Fibroblast of pulmonary artery (primary cell): ENCODE data around the gene CTNNA3.

Source experiments
- DNase-seq: peaks from one replicate; pipeline ENCODE4 v3.0.0-alpha.2; 2010; ENCODE audit warnings: low read depth
- H3K4me3 ChIP-seq: replicated peaks from 2 replicates; pipeline ENCODE4 v1.5.1; 2011; ENCODE audit warnings: low read depth, mild to moderate bottlenecking, control low read depth, low read length, moderate library complexity
- TF ChIP-seq, protein P1 (sequence below): IDR thresholded peaks from 2 replicates; pipeline ENCODE4 v1.5.1; 2011; ENCODE audit warnings: mild to moderate bottlenecking, control low read depth, low read length, inconsistent platforms; ENCODE audit errors: missing control alignments

CTNNA3 gene

DNA sequence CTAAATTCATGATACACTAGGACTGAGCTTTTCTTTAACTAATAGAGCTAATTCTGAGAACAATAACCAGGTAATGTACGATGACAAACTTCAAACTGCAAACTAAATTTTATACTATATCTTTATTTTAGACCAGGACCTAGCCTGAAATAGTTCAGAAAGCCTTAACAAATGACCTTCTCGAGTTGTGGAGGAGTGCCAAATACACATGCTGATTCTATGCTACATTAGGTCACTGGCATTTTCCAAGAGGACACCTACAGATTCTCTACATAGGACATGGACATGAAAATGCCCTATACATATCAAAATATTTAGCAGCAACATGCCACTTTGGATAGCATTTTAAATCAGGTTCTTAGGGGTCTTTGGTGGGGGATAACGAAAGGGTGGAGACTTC is 814.2 kb downstream of the CTNNA3 start:
- no peak for DNase-seq
- TF ChIP-seq, protein P1, sequence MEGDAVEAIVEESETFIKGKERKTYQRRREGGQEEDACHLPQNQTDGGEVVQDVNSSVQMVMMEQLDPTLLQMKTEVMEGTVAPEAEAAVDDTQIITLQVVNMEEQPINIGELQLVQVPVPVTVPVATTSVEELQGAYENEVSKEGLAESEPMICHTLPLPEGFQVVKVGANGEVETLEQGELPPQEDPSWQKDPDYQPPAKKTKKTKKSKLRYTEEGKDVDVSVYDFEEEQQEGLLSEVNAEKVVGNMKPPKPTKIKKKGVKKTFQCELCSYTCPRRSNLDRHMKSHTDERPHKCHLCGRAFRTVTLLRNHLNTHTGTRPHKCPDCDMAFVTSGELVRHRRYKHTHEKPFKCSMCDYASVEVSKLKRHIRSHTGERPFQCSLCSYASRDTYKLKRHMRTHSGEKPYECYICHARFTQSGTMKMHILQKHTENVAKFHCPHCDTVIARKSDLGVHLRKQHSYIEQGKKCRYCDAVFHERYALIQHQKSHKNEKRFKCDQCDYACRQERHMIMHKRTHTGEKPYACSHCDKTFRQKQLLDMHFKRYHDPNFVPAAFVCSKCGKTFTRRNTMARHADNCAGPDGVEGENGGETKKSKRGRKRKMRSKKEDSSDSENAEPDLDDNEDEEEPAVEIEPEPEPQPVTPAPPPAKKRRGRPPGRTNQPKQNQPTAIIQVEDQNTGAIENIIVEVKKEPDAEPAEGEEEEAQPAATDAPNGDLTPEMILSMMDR, result no peak
- no peak overlapping the region for H3K4me3 ChIP-seq

DNA sequence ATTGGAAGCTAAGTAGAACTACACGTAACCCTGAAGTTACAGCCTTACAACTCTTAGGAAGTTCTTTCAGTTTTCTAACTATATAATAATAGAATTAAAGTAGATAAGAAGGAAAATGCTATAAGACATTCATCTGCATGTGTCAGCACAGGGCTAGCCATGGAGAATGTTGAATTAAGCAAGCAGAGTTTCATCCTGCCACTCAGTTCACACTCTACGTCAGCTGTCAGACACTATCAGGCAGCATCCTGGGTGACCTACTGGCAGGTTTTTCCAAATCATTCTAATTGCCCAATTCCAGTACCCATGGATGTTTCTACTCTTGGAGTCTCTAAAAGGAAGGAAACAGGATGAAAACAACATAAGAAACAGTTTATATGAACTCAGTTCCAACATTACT is 815.2 kb downstream of the CTNNA3 start:
- TF ChIP-seq, protein P1, result no peak
- no peak for DNase-seq
- H3K4me3 ChIP-seq, result no peak overlapping the region

DNA sequence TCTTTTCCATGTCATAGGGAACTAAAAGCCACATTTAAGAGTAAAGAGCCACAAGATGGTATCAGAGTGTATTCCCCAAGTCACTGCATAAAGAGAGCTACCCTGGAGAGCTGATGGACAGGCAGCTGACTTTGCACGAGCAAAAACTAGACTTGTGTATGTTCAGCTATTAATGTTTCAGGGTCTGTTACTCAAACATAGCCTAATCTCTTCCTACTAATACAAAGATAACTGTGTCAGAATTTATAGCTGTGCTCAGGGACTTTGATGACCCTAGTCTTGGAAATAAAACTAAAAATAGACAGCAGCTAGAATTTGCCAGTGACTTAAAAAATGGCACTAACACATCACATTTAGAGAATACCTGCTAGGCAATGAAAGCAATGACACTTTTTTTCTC is 815.7 kb downstream of the CTNNA3 start:
- H3K4me3 ChIP-seq, result no peak overlapping the region
- TF ChIP-seq, protein P1, result no peak
- DNase-seq, result no peak

DNA sequence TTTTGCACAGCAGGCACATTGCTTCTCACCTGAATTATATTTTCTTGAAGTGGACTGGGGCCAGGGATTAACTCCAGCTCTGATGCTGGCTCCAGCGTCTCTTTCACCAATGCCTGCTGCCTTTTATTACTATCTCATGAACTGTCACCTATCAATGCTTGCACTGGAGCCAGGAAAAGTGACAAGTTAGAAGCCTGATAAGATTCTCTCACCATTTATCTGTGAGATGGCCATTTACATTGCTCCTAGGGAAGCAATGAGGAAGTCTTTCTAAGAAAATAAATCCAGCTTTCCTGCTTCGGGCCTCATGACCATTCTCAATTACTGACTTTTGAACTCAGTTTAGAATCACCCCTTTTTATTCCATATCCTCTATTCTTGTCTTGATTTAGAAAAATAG is 818.6 kb downstream of the CTNNA3 start:
- no peak overlapping the region for H3K4me3 ChIP-seq
- DNase-seq, result no peak
- TF ChIP-seq, protein P1, result no peak

DNA sequence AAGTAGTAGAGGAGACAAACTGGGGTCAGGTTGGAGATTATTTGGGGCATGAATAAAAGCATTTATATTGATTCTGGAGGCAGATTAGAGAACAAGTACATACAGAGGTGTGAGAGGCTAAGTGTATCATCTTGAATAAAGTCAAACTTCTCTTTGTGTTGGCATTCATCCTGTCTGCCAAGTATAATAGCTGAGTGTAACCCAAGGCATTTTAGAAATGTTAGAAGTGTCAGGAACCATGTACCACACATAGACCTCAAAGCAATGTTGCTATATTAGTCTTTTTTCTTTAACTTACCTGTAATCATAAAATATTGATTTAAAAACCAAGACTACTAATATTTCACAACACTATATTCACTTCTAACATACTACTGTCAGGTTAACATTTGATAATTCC is 826.4 kb downstream of the CTNNA3 start:
- no peak for DNase-seq
- TF ChIP-seq, protein P1, result no peak
- no peak overlapping the region for H3K4me3 ChIP-seq

DNA sequence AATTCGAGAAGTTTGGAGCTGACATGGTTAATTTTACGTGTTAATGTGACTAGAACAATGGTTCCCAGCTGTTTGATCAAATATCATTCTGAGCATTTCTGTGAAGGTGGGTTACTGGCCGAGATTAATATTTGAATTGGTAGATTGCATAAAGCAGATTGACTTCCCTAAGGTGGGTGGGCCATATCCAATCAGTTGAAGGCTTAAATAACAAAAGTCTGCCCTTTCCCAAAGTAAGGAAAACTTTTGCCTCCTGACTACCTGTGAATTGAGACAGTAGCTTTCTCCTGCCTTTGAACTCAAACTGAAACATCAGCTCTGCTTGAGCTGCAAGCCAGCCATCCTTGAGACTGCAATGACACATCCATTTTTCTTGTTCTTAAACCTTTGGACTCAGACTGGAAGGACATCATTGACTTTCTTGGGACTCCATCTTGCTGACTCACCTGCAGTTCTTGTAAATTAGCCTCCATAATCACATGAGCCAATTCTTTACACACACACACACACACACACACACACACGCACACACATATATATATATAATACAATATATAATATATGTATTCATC is 833.2 kb downstream of the CTNNA3 start:
- TF ChIP-seq, protein P1, result no peak
- DNase-seq, result no peak
- H3K4me3 ChIP-seq, result no peak overlapping the region

DNA sequence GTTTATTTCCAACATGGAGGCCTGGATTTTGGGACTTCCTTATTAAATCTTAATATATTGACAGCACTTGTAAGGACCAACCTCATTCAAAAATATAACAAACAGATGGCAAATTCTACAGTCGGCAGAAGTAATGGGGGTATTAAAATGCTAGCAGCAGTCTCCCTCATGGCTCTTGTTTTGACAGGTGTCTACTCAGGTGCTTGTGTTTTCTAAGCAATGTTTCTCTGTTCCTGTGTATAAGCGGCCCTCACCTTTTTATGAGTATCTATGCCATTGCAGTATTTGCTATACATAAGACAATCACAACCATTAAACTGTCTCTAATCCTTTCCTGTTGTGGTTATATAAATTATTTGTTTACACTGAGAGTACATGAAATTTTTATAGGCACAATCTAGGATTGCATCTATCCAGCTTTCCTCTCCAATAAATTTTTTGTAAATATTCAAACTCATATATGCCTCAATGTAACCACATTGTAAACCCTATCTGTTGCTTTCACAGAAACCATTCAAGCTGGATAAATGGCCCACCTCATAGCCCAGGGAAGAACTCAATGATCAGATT is 835.5 kb downstream of the CTNNA3 start:
- DNase-seq, result no peak
- no peak overlapping the region for H3K4me3 ChIP-seq
- TF ChIP-seq, protein P1, result no peak
